K562 (cell line): ENCODE measurements around the gene URM1. TPM values are rescaled to one million over a fixed set of nuclear protein-coding genes. Genes with fewer than 3 reads are reported as not detected.

Experiments used
- BMI1 ChIP-seq: fragments of 150-350 bp; IDR thresholded peaks from 2 replicates; pipeline ENCODE4 v1.6.1; 2014; ENCODE audit warnings: low read length
- CBX8 ChIP-seq: fragments of 200-600 bp; sonication (generic); IDR thresholded peaks from 2 replicates; pipeline ENCODE4 v1.6.1; 2012; ENCODE audit warnings: borderline replicate concordance, mixed run types, low read depth, mild to moderate bottlenecking, moderate library complexity, mixed read lengths, low read length, control low read depth, inconsistent platforms; ENCODE audit not compliant: poor library complexity, severe bottlenecking; ENCODE audit errors: extremely low read depth
- CEBPG ChIP-seq, 3 experiments: fragments of 200-800 bp in 1 of 3; sonication (Bioruptor generic) in 1 of 3; sonication (generic) in 1 of 3; formaldehyde crosslinking in 1 of 3; IDR thresholded peaks in 2 of 3; conservative IDR thresholded peaks in 1 of 3; 2 replicates each; pipeline versions ENCODE4 v1.6.1 to v1.8.0; 2016 to 2022; ENCODE audit warnings: missing compliant biosample characterization in 2 of 3, missing genetic modification characterization in 2 of 3, mild to moderate bottlenecking in 1 of 3, missing genetic modification reagents in 1 of 3
- GATA2 ChIP-seq: sonication (generic); formaldehyde crosslinking; IDR thresholded peaks from 2 replicates; pipeline ENCODE4 v1.4.0; 2020; ENCODE audit warnings: mild to moderate bottlenecking, missing genetic modification reagents
- HCFC1 ChIP-seq: IDR thresholded peaks from 2 replicates; pipeline ENCODE4 v1.6.1; 2012; ENCODE audit warnings: low read depth, low read length, improper control_type of control experiment
- POLR2G ChIP-seq: fragments of 200-400 bp; formaldehyde crosslinking; IDR thresholded peaks from 2 replicates; pipeline ENCODE4 v1.6.1; 2017; ENCODE audit warnings: low read depth, mild to moderate bottlenecking, antibody characterized with exemption, low read length, moderate library complexity
- RNF2 ChIP-seq: sonication (generic); IDR thresholded peaks from 2 replicates; pipeline ENCODE4 v1.6.1; 2016
- SIRT6 ChIP-seq: IDR thresholded peaks from one replicate; pipeline ENCODE4 v1.6.1; 2012; ENCODE audit warnings: low read depth, mild to moderate bottlenecking, control low read depth, inconsistent platforms, low read length, moderate library complexity
- SMC3 ChIP-seq: conservative IDR thresholded peaks from 2 replicates; pipeline ENCODE4 v1.6.1; 2011; ENCODE audit warnings: low read depth, low read length, improper control_type of control experiment; ENCODE audit not compliant: insufficient read depth
- SNIP1 ChIP-seq: fragments of 450-650 bp; IDR thresholded peaks from 2 replicates; pipeline ENCODE4 v1.7.1; 2017; ENCODE audit warnings: low read depth, mild to moderate bottlenecking
- TBP ChIP-seq: optimal IDR thresholded peaks from 2 replicates; pipeline ENCODE3; 2011; ENCODE audit warnings: low read depth, low read length, improper control_type of control experiment
- UBTF ChIP-seq, 2 experiments: IDR thresholded peaks; 2 replicates each; pipeline ENCODE4 v1.6.1; 2012; ENCODE audit warnings: improper control_type of control experiment in 2 of 2, low read depth in 2 of 2, low read length in 2 of 2, borderline replicate concordance in 1 of 2
- ZNF133 ChIP-seq: fragments of 250-450 bp; sonication (Bioruptor Pico); IDR thresholded peaks from 2 replicates; pipeline ENCODE4 v1.4.0; 2020; ENCODE audit warnings: mild to moderate bottlenecking
- ZSCAN29 ChIP-seq: fragments of 450-650 bp; IDR thresholded peaks from 2 replicates; pipeline ENCODE4 v1.6.1; 2017
- polyA plus RNA-seq, 8 experiments: library from polyadenylated mRNA; depleted of rRNA in 4 of 8; stranded (reverse) in 5 of 8; unstranded in 3 of 8; fragments of >200 nt; fragmentation: Nextera tagmentation in 2 of 8; fragmentation: Illumina TruSeq in 1 of 8; extraction: Ambion mirVana in 2 of 8; extraction: Trizol in 1 of 8; gene quantifications; 2 replicates each; pipeline versions ENCODE4 v1.2.1 to v1.2.3, GENCODE V29; 2011 to 2014; ENCODE audit warnings: inconsistent platforms in 1 of 8, missing spikeins in 1 of 8
- total RNA-seq, 7 experiments: library from RNA; depleted of rRNA in 6 of 7; stranded (reverse); fragments of >200 nt in 6 of 7; fragmentation: Illumina TruSeq in 2 of 7; extraction: Trizol in 2 of 7; gene quantifications; 2 replicates each; pipeline versions ENCODE4 v1.2.1 to v1.2.3, GENCODE V29; 2011 to 2021; ENCODE audit warnings: low replicate concordance in 1 of 7
- TF ChIP-seq, protein P1 (sequence below): fragments of 250-450 bp; sonication (Bioruptor Pico); IDR thresholded peaks from 2 replicates; pipeline ENCODE4 v1.4.0; 2020; ENCODE audit warnings: borderline replicate concordance
- TF ChIP-seq, protein P2 (sequence below): fragments of 250-450 bp; sonication (Bioruptor Pico); IDR thresholded peaks from 2 replicates; pipeline ENCODE4 v1.9.0; 2021; ENCODE audit warnings: mild to moderate bottlenecking
- TF ChIP-seq, protein P3 (sequence below): fragments of 450-650 bp; IDR thresholded peaks from 2 replicates; pipeline ENCODE4 v1.6.1; 2016; ENCODE audit warnings: borderline replicate concordance
- TF ChIP-seq, protein P4 (sequence below): sonication (generic); formaldehyde crosslinking; IDR thresholded peaks from 2 replicates; pipeline ENCODE4 v1.8.0; 2022; ENCODE audit warnings: missing genetic modification reagents, mild to moderate bottlenecking, borderline replicate concordance

The URM1 gene
- total and polyA plus RNA-seq, 9 of the 15 experiments (the other 6 are each of a cell fraction or from before 2014, with no cell fraction given) = 10.1 to 88.9 (median 53.3) TPM

DNA sequence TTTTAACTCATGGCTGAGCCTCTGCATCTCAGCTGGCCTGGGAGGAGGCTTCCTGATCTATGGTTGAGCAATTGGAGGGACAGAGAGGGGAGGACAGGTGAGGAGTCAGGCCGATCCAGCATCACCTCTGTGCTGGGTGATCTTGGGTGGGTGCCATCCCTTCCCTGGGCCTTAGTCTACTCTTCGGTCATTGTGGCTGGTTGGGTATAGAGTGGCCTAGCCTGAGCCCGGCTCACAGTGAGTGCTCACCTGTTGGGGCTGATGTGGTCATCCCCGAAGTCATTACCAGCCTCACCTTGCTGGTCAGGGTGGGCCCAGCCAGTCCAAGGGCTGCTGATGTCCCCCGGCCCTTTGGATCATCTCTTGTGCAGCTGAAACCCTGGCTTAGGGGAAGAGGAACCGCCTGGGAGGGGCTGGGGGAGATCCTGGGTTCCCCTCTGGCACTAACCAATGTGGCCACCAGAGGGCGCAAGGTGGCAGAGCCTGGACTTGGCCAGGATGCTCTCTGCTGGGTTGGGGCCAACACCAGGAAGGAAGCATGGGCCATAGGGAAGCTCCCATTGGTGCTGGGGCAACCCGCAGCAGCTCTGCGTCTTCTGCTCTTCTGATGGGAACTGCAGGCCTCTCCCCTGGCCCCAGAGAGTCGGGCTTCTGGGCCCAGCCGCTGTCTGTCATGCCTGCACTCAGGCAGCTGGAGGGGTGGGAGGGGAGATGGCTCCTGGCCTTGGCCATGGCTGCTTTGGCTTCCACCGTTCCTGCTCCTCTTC, 67.4 kb downstream of the URM1 start (continued):
- TF ChIP-seq SIRT6 (no peak), POLR2G (peak; percentile 48), RNF2 (no peak), UBTF (IDR thresholded peaks at IDR 0.05; ENCODE audit: borderline replicate concordance in 1 of 2, low read depth in 2 of 2, low read length in 2 of 2) (no peak), SNIP1 (no peak), GATA2 (CRISPR knock-in tag) (no peak), ZNF133 (CRISPR knock-in tag) (no peak), CEBPG (CRISPR knock-in tag; IDR thresholded peaks at IDR 0.05) (0 out of 2 replicates have a peak, but pooled peaks have one; percentile 18), CEBPG (tag; conservative IDR thresholded peaks at IDR 0.05 in 1 of 2, IDR thresholded peaks at IDR 0.05 in 1 of 2) (no peak), ZSCAN29 (no peak), HCFC1 (no peak), BMI1 (no peak), CBX8 (no peak), TBP (peak; percentile 19), SMC3 (peak; percentile 81)
- TF ChIP-seq, protein P1, sequence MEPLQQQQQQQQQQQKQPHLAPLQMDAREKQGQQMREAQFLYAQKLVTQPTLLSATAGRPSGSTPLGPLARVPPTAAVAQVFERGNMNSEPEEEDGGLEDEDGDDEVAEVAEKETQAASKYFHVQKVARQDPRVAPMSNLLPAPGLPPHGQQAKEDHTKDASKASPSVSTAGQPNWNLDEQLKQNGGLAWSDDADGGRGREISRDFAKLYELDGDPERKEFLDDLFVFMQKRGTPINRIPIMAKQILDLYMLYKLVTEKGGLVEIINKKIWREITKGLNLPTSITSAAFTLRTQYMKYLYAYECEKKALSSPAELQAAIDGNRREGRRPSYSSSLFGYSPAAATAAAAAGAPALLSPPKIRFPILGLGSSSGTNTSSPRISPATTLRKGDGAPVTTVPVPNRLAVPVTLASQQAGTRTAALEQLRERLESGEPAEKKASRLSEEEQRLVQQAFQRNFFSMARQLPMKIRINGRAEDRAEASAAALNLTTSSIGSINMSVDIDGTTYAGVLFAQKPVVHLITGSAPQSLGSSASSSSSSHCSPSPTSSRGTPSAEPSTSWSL = no peak
- TF ChIP-seq, protein P2, sequence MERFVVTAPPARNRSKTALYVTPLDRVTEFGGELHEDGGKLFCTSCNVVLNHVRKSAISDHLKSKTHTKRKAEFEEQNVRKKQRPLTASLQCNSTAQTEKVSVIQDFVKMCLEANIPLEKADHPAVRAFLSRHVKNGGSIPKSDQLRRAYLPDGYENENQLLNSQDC (CRISPR knock-in tag) = no peak
- TF ChIP-seq, protein P3, sequence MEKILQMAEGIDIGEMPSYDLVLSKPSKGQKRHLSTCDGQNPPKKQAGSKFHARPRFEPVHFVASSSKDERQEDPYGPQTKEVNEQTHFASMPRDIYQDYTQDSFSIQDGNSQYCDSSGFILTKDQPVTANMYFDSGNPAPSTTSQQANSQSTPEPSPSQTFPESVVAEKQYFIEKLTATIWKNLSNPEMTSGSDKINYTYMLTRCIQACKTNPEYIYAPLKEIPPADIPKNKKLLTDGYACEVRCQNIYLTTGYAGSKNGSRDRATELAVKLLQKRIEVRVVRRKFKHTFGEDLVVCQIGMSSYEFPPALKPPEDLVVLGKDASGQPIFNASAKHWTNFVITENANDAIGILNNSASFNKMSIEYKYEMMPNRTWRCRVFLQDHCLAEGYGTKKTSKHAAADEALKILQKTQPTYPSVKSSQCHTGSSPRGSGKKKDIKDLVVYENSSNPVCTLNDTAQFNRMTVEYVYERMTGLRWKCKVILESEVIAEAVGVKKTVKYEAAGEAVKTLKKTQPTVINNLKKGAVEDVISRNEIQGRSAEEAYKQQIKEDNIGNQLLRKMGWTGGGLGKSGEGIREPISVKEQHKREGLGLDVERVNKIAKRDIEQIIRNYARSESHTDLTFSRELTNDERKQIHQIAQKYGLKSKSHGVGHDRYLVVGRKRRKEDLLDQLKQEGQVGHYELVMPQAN = no peak
- TF ChIP-seq, protein P4, sequence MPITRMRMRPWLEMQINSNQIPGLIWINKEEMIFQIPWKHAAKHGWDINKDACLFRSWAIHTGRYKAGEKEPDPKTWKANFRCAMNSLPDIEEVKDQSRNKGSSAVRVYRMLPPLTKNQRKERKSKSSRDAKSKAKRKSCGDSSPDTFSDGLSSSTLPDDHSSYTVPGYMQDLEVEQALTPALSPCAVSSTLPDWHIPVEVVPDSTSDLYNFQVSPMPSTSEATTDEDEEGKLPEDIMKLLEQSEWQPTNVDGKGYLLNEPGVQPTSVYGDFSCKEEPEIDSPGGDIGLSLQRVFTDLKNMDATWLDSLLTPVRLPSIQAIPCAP (CRISPR knock-in tag) = no peak
